Measurements from ENCODE around the gene GNAI1.
A peak's percentile ranks its signal among the peaks of the same experiment; 100 is the strongest.

GNAI1 gene

GRCh38 chr7:80273327-80273726 lies 138.7 kb downstream of the GNAI1 start:
- H3K4me3 ChIP-seq (ENCODE audit: low read length): no peak overlapping the region
- DNase-seq (ENCODE audit: low read depth): peak; percentile 86
- peak; percentile 22 for TF ChIP-seq CTCF (conservative IDR thresholded peaks at IDR 0.05; ENCODE audit: low read depth, low read length)

- no peak for TF ChIP-seq CTCF (conservative IDR thresholded peaks at IDR 0.05; ENCODE audit: low read depth, low read length)
- no peak overlapping the region for H3K4me3 ChIP-seq (ENCODE audit: low read length)
- DNase-seq (ENCODE audit: low read depth): no peak
These were observed 140.6 kb downstream of the GNAI1 start for GRCh38 chr7:80275192-80275605.
